Naive B cell (primary cell): ENCODE data around the gene CDC5L. TPM values are rescaled to one million over a fixed set of nuclear protein-coding genes. Genes with fewer than 3 reads are reported as not detected.
"Not testable (repeated sequence)": the region's sequence is repeated elsewhere in the genome, so short reads cannot be mapped to it uniquely, and the experiment has no call there.

Source experiments
- ATAC-seq, 2 donors: fragments of 150-1000 bp; cut with Tn5 transposase; 2 replicates each; pipeline ENCODE4 v1.10.0; 2021; ENCODE audit warnings: low read depth in 2 of 2, mild to moderate bottlenecking in 2 of 2, moderate library complexity in 2 of 2
- DNase-seq: peaks from one replicate; pipeline ENCODE4 v3.0.0; 2022
- H3K27ac Mint-ChIP-seq, 6 donors: one replicate each; pipeline ENCODE4 v1.8.0; 2020 to 2022; ENCODE audit warnings: mild to moderate bottlenecking in 6 of 6, mixed read lengths in 6 of 6, moderate library complexity in 5 of 6, inconsistent platforms in 2 of 6
- H3K27me3 Mint-ChIP-seq, 3 donors: one replicate each; pipeline ENCODE4 v1.8.0; 2021 to 2022; ENCODE audit warnings: mixed read lengths in 3 of 3, mild to moderate bottlenecking in 1 of 3
- H3K36me3 Mint-ChIP-seq, 2 donors: one replicate each; pipeline ENCODE4 v1.8.0; 2020 to 2022; ENCODE audit warnings: mixed read lengths in 2 of 2, inconsistent platforms in 1 of 2, mild to moderate bottlenecking in 1 of 2
- H3K4me1 Mint-ChIP-seq, 3 donors: one replicate each; pipeline ENCODE4 v1.8.0; 2020 to 2022; ENCODE audit warnings: mixed read lengths in 3 of 3, inconsistent platforms in 1 of 3, mild to moderate bottlenecking in 1 of 3, moderate library complexity in 1 of 3
- H3K4me3 Mint-ChIP-seq, 8 donors: one replicate each; pipeline ENCODE4 v1.8.0; 2020 to 2022; ENCODE audit warnings: mild to moderate bottlenecking in 8 of 8, mixed read lengths in 8 of 8, moderate library complexity in 8 of 8, inconsistent platforms in 2 of 8
- H3K9me3 Mint-ChIP-seq, 7 donors: one replicate each; pipeline ENCODE4 v1.8.0; 2020 to 2022; ENCODE audit warnings: mixed read lengths in 7 of 7, mild to moderate bottlenecking in 5 of 7, inconsistent platforms in 2 of 7, moderate library complexity in 1 of 7
- polyA plus RNA-seq, 6 donors: library from polyadenylated mRNA; unstranded; fragments of 300-500 nt; fragmentation: Illumina TruSeq; gene quantifications; one replicate each; pipeline ENCODE4 v1.2.3, GENCODE V29; 2021; ENCODE audit warnings: low read depth in 6 of 6

The CDC5L gene
- polyA plus RNA-seq, 6 donors from 2014 or later = 7.8 to 20.8 (median 17.0) TPM

- ATAC-seq = no peak
- no peak for DNase-seq
- no peaks in the 10 kb centered on the region for H3K27me3 Mint-ChIP-seq
- H3K27ac Mint-ChIP-seq = peak overlapping the region in 1 of 6 donors; percentile 36
- peaks cover 0 to 20% of the 10 kb centered on the region in 2 donors for H3K36me3 Mint-ChIP-seq
- H3K4me1 Mint-ChIP-seq = peaks cover 0 to under 1% (median 0%) of the 10 kb centered on the region in 3 donors
- H3K4me3 Mint-ChIP-seq = no peak overlapping the region
- no peaks in the 10 kb centered on the region for H3K9me3 Mint-ChIP-seq
These were observed 45.2 kb downstream of the CDC5L start for GRCh38 chr6:44432726-44433125.

GRCh38 chr6:44435500-44435899 lies 48.0 kb downstream of the CDC5L start:
- DNase-seq (no peak), ATAC-seq (no peak)
- Mint-ChIP-seq H3K4me1 (peaks cover 0 to 5% (median 0%) of the 10 kb centered on the region in 3 donors), H3K4me3 (no peak overlapping the region), H3K27me3 (no peaks in the 10 kb centered on the region), H3K9me3 (peaks cover 0 to 2% (median 0%) of the 10 kb centered on the region in 7 donors), H3K27ac (peak overlapping the region in 2 of 6 donors; percentile 32 to 53), H3K36me3 (peaks cover 16 to 30% of the 10 kb centered on the region in 2 donors)

- Mint-ChIP-seq H3K36me3 (peaks cover 44 to 56% of the 10 kb centered on the region in 2 donors), H3K27me3 (no peaks in the 10 kb centered on the region), H3K4me1 (peaks cover 2 to 6% (median 5%) of the 10 kb centered on the region in 3 donors), H3K27ac (peak overlapping the region in 1 of 6 donors; percentile 12), H3K4me3 (no peak overlapping the region), H3K9me3 (peaks cover 15 to 28% (median 21%) of the 10 kb centered on the region in 7 donors)
- DNase-seq = no peak
- no peak for ATAC-seq
These were observed 51.3 kb downstream of the CDC5L start for GRCh38 chr6:44438827-44439226.

- Mint-ChIP-seq H3K4me1 (peaks cover 5 to 6% (median 6%) of the 10 kb centered on the region in 3 donors), H3K4me3 (no peak overlapping the region), H3K9me3 (peaks cover 17 to 33% (median 21%) of the 10 kb centered on the region in 7 donors), H3K27ac (peak overlapping the region in 1 of 6 donors; percentile 12), H3K36me3 (peaks cover 51 to 62% of the 10 kb centered on the region in 2 donors), H3K27me3 (no peaks in the 10 kb centered on the region)
- ATAC-seq = no peak
- no peak for DNase-seq
These were observed 52.0 kb downstream of the CDC5L start for GRCh38 chr6:44439270-44440045.

DNA sequence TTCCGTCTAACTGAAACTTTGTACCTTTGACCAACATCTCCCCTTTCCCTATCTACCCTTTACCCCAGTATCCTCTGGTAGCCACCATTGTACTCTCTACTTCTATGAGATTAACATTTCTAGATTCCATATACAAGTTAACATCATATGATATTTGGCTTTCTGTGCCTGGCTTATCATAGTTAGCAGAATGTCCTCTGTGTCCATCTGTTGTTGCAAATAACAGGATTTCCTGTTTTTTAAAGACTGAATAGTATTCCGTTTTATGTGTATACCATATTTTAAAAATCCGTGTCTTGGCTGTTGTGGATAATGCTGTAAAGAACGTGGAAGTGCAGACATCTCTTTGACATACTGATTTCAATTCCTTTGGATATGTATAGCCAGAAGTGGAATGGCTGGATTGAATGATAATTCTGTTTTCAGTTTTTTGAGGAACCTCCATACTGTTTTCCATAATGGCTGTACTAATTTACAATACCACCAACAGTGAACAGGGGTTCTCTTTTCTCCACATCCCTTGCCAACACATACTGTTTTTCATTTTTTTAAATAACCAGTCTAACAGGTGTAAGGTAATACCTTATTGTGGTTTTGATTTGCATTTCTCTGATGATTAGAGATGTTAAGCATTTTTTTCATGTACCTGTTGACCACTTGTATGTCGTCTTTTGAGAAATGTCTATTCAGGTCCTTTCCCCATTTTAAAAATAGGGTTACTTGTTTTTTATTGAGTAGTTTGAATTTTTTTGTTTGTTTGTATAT lies 53.8 kb downstream of the CDC5L start:
- Mint-ChIP-seq H3K36me3 (peaks cover 51 to 66% of the 10 kb centered on the region in 2 donors), H3K27ac (no peak overlapping the region), H3K4me3 (no peak overlapping the region), H3K27me3 (no peaks in the 10 kb centered on the region), H3K4me1 (peaks cover 5 to 6% (median 6%) of the 10 kb centered on the region in 3 donors), H3K9me3 (peaks cover 17 to 33% (median 21%) of the 10 kb centered on the region in 7 donors)
- ATAC-seq = no peak
- DNase-seq = no peak

- H3K4me3 Mint-ChIP-seq = no peak overlapping the region
- DNase-seq (no peak), ATAC-seq (no peak)
- peaks cover 17 to 33% (median 21%) of the 10 kb centered on the region in 7 donors for H3K9me3 Mint-ChIP-seq
- peaks cover 55 to 63% of the 10 kb centered on the region in 2 donors for H3K36me3 Mint-ChIP-seq
- peaks cover 5 to 6% (median 6%) of the 10 kb centered on the region in 3 donors for H3K4me1 Mint-ChIP-seq
- H3K27ac Mint-ChIP-seq = no peak overlapping the region
- H3K27me3 Mint-ChIP-seq = no peaks in the 10 kb centered on the region
These were observed 54.7 kb downstream of the CDC5L start for GRCh38 chr6:44442236-44442635.

DNA sequence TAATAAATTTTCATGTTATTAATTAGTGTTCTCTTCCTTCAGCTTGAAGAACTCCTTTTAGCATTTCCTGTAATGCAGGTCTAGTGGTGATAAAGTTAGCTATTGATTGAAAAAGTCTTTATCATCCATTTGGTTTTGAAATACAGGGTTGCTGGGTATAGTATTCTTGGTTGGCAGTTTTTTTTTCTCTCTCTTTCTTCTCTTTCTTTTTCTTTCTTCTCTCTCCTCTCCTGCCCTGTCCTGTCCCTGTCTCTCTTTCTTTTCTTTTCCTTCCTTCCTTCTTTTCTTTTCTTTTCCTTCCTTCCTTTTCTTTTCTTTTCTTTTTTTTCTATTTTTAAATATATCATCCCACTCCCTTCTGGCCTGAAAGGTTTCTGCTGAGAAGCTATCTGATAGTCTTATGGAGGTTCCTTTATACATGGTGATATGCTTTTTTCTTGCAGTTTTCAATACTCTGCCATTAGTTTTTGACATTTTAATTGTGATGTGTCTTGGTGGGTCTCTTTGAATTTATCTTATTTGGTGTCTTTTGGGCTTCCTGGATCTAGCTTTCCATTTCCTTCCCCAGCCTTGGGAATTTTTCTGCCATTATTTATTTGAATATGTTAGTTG lies 55.4 kb downstream of the CDC5L start:
- ATAC-seq (no peak), DNase-seq (no peak)
- Mint-ChIP-seq H3K27me3 (no peaks in the 10 kb centered on the region), H3K4me3 (peak overlapping the region in 1 of 8 donors; percentile 33), H3K4me1 (peaks cover 2 to 11% (median 6%) of the 10 kb centered on the region in 3 donors), H3K36me3 (peaks cover 62 to 69% of the 10 kb centered on the region in 2 donors), H3K9me3 (peaks cover 17 to 33% (median 21%) of the 10 kb centered on the region in 7 donors), H3K27ac (peak overlapping the region in 2 of 6 donors; percentile 52 to 92)

GRCh38 chr6:44444853-44445252 lies 57.3 kb downstream of the CDC5L start:
- no peak overlapping the region for H3K4me3 Mint-ChIP-seq
- no peak overlapping the region for H3K27ac Mint-ChIP-seq
- no peaks in the 10 kb centered on the region for H3K27me3 Mint-ChIP-seq
- DNase-seq (no peak), ATAC-seq (no peak)
- peaks cover 0 to 11% (median 6%) of the 10 kb centered on the region in 3 donors for H3K4me1 Mint-ChIP-seq
- peaks cover 17 to 33% (median 21%) of the 10 kb centered on the region in 7 donors for H3K9me3 Mint-ChIP-seq
- H3K36me3 Mint-ChIP-seq = peaks cover 52 to 58% of the 10 kb centered on the region in 2 donors

DNA sequence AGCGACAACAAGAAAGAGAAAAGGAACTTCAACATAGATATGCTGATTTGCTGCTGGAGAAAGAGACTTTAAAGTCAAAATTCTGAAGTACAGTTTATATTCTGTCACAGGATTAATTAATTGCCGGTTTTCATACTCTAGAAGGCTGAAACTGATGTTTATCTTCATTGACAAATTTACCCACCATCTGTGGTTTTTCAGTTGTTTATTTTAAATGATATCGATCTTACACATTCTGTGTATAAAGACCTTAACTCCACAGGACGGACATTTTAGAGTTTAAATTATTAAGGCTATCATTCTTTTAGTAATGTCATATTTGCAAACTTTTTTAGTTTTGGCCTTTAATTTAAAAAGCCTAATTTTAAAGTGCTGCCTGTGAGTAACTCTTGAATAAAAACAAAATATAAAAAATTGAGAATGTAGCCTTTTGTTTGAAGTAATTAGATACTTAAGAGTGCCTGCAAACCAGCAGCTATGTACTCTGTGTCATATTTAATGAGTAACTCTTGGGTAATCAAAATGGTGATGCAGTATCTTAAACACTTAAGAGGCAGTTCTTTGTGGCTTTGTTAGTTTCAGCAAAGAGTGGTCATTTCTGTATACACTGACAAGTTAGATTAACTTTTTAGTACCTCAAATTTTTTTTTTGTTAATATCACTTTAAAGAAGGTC lies 59.3 kb downstream of the CDC5L start:
- Mint-ChIP-seq H3K27ac (no peak overlapping the region), H3K4me1 (peaks cover 0 to 11% (median 0%) of the 10 kb centered on the region in 3 donors), H3K9me3 (peaks cover 15 to 23% (median 17%) of the 10 kb centered on the region in 7 donors), H3K4me3 (no peak overlapping the region), H3K36me3 (peaks cover 44 to 48% of the 10 kb centered on the region in 2 donors), H3K27me3 (no peaks in the 10 kb centered on the region)
- ATAC-seq (no peak), DNase-seq (no peak)

- ATAC-seq, H3K4me3 Mint-ChIP-seq, H3K4me1 Mint-ChIP-seq, H3K27ac Mint-ChIP-seq, H3K27me3 Mint-ChIP-seq, H3K9me3 Mint-ChIP-seq, DNase-seq: not testable (repeated sequence)
- H3K36me3 Mint-ChIP-seq = peaks cover 20 to 28% of the 10 kb centered on the region in 2 donors
These were observed 61.7 kb downstream of the CDC5L start for GRCh38 chr6:44449181-44449580.

DNA sequence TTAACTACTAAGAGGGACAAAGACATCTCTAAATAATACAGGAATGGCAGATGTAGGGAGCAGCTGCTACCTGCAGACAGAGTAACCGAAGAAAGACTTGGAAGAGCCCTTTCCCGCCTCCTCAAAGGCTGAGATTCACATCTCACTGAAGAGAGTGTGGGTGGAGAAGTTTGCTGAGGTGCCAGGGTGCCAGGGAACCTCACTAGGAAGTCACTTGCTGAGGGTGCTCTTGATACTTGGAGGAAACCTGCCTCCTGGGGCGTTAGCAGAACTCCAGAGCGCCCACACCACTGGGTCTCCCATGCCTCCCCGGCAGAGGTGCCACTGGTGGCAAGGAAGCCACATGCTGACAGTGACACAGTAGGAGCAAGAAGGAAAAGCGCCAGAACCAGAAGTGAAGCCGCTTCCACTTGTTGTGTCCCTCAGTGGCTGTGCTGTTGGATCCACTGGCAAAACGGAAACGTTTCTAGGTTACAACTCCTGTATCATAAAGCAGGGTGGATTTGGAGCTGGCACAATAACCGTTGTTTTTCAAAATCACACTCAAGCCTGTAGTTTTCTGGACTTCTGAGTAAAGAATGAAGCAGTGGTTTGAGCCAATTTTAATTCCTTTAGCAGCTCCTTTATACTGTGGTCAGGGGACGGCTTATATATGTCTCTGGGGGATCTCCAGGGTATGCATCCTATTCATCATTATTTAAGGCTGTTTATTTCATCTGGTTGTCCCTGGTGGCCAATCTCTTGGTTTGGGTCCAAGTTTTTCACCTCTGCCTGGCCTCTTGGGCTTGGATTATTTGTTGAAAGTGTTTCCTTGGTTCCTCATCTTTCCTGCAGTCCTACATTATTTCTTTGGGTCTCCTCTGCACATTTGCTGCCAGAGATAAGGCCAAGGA lies 64.5 kb downstream of the CDC5L start:
- Mint-ChIP-seq H3K27ac (peak overlapping the region in 2 of 6 donors; percentile 6 to 28), H3K4me1 (peaks cover 0 to 4% (median 0%) of the 10 kb centered on the region in 3 donors), H3K36me3 (peaks cover 13 to 15% of the 10 kb centered on the region in 2 donors), H3K9me3 (no peaks in the 10 kb centered on the region), H3K27me3 (no peaks in the 10 kb centered on the region), H3K4me3 (no peak overlapping the region)
- DNase-seq = no peak
- ATAC-seq = no peak

DNA sequence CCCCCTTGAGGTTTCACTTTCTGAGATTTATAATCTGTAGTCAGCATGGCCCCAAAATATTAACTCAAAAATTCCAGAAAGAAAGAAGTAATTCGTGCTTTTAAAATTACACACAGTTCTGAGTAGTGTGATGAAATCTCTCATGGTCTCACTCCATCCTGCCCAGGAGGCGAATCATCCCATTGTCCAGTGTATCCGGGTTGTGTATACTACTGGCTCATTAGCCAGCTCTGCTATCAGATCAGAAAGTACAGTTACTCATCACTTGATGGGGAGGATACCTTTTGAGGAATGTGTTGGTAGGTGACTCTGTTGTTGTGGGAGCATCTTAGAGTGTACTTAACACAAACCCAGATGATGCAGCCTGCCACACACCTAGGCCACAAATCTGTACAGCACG lies 65.2 kb downstream of the CDC5L start:
- Mint-ChIP-seq H3K27me3 (peaks cover 0 to 7% (median 0%) of the 10 kb centered on the region in 3 donors), H3K4me1 (peaks cover 0 to 2% (median 0%) of the 10 kb centered on the region in 3 donors), H3K4me3 (no peak overlapping the region), H3K9me3 (no peaks in the 10 kb centered on the region), H3K27ac (no peak overlapping the region), H3K36me3 (peaks cover 8% of the 10 kb centered on the region in 2 donors)
- ATAC-seq = no peak
- no peak for DNase-seq
